HepG2 (cell line): Measurements from ENCODE around the gene ANKRD40CL. TPM values are rescaled to one million over a fixed set of nuclear protein-coding genes. Genes with fewer than 3 reads are reported as not detected.

Experiments used
- ATAC-seq: fragments of 200-7000 bp; cut with Tn5 transposase; 3 replicates; pipeline ENCODE4 v1.9.1; 2020; ENCODE audit warnings: mild to moderate bottlenecking, moderate library complexity
- BruUV-seq: library from RNA; stranded (reverse); fragments of 400-500 nt; replicated peaks from 2 replicates; lab custom pipeline; 2021; lab: Mats Ljungman, UMichigan
- CTCF ChIA-PET: fragments of 300-600 bp; formaldehyde crosslinking; extraction: SDS; loops from one replicate; lab custom pipeline; 2021; ENCODE audit warnings: low total read pairs, inconsistent platforms, low intra/inter-chr PET ratio; lab: Yijun Ruan, JAX
- POLR2A ChIA-PET: fragments of 350-600 bp; sonication (Branson Sonifier 250); formaldehyde crosslinking; loops from one replicate; lab custom pipeline; 2020; ENCODE audit warnings: antibody characterized with exemption, inconsistent platforms; lab: Yijun Ruan, JAX
- DNase-seq: peaks from one replicate; pipeline ENCODE4 v3.0.0-alpha.2; 2015; ENCODE audit warnings: low spot score
- FAIRE-seq: peaks from 3 replicates; lab custom pipeline; 2011; peaks lifted over from hg19 to GRCh38; lab: Jason Lieb, UNC
- H2AFZ ChIP-seq: one replicate; pipeline ENCODE4 v1.6.1; 2011; ENCODE audit warnings: low read length, inconsistent platforms
- H3K27ac ChIP-seq: fragments of 300-600 bp; 3 replicates; pipeline ENCODE4 v1.8.0; 2011; ENCODE audit warnings: mixed run types, mild to moderate bottlenecking, mixed read lengths, low read length, inconsistent platforms; ENCODE audit not compliant: insufficient read depth; ENCODE audit errors: extremely low read length
- H3K27me3 ChIP-seq, 2 experiments: fragments of 200-600 bp in 1 of 2; 2 replicates in 1 of 2; 3 replicates in 1 of 2; pipeline versions ENCODE4 v1.6.0 to v1.8.0; 2011; ENCODE audit warnings: low read length in 2 of 2, mild to moderate bottlenecking in 2 of 2, moderate library complexity in 2 of 2, inconsistent platforms in 1 of 2; ENCODE audit not compliant: insufficient read depth in 2 of 2, control insufficient read depth in 1 of 2
- H3K36me3 ChIP-seq, 2 experiments: fragments of 200-600 bp in 1 of 2; replicated peaks in 1 of 2; 2 replicates in 1 of 2; 3 replicates in 1 of 2; pipeline versions ENCODE4 v1.5.1 to v1.8.0; 2011; ENCODE audit warnings: low read length in 2 of 2, inconsistent platforms in 1 of 2; ENCODE audit not compliant: insufficient read depth in 2 of 2, control insufficient read depth in 1 of 2
- H3K4me1 ChIP-seq: 2 replicates; pipeline ENCODE4 v1.5.1; 2012; ENCODE audit warnings: low read length, inconsistent platforms; ENCODE audit not compliant: insufficient read depth
- H3K4me2 ChIP-seq: 2 replicates; pipeline ENCODE4 v1.6.0; 2011; ENCODE audit warnings: low read depth, low read length, inconsistent platforms
- H3K4me3 ChIP-seq, 3 experiments: fragments of 200-600 bp in 1 of 3; sonication (generic), shearing (Covaris generic) in 1 of 3; replicated peaks in 1 of 3; 2 replicates each; pipeline ENCODE4 v1.5.1; 2011 to 2016; ENCODE audit warnings: low read length in 3 of 3, inconsistent platforms in 2 of 3, low read depth in 2 of 3, mild to moderate bottlenecking in 2 of 3, control low read depth in 1 of 3, mixed read lengths in 1 of 3; ENCODE audit not compliant: insufficient read depth in 1 of 3
- H3K79me2 ChIP-seq: one replicate; pipeline ENCODE4 v1.6.1; 2011; ENCODE audit warnings: low read length, inconsistent platforms; ENCODE audit not compliant: insufficient read depth
- H3K9ac ChIP-seq: 2 replicates; pipeline ENCODE4 v1.6.0; 2011; ENCODE audit warnings: mild to moderate bottlenecking, low read depth, low read length, inconsistent platforms; ENCODE audit not compliant: insufficient read depth
- H3K9me3 ChIP-seq: 2 replicates; pipeline ENCODE4 v1.5.1; 2012; ENCODE audit warnings: mild to moderate bottlenecking, low read length
- H4K20me1 ChIP-seq: 2 replicates; pipeline ENCODE4 v1.6.0; 2011; ENCODE audit warnings: inconsistent platforms, mild to moderate bottlenecking, low read length, moderate library complexity; ENCODE audit not compliant: insufficient read depth
- AGO1 ChIP-seq: fragments of 200-400 bp; formaldehyde crosslinking; IDR thresholded peaks from 2 replicates; pipeline ENCODE4 v1.6.1; 2017; ENCODE audit warnings: mild to moderate bottlenecking, low read depth, low read length, moderate library complexity; ENCODE audit not compliant: poor library complexity, severe bottlenecking
- FLYWCH1 ChIP-seq: sonication (generic); formaldehyde crosslinking; IDR thresholded peaks from 2 replicates; pipeline ENCODE4 v1.8.1; 2023; ENCODE audit warnings: mild to moderate bottlenecking, missing genetic modification reagents
- GPBP1L1 ChIP-seq: sonication (generic); formaldehyde crosslinking; IDR thresholded peaks from 2 replicates; pipeline ENCODE4 v1.5.0; 2020; ENCODE audit warnings: mild to moderate bottlenecking, missing genetic modification reagents
- JUNB ChIP-seq: sonication (generic); formaldehyde crosslinking; IDR thresholded peaks from 2 replicates; pipeline ENCODE4 v1.8.0; 2022; ENCODE audit warnings: missing genetic modification reagents, mild to moderate bottlenecking, borderline replicate concordance
- KDM5A ChIP-seq: fragments of 200-600 bp; sonication (generic); IDR thresholded peaks from 2 replicates; pipeline ENCODE4 v1.7.0; 2018; ENCODE audit warnings: antibody characterized with exemption, mild to moderate bottlenecking, low read length, borderline replicate concordance
- KDM5B ChIP-seq: sonication (generic); formaldehyde crosslinking; IDR thresholded peaks from 2 replicates; pipeline ENCODE4 v1.4.0; 2020; ENCODE audit warnings: missing genetic modification reagents, mild to moderate bottlenecking, borderline replicate concordance
- KLF6 ChIP-seq: IDR thresholded peaks from 2 replicates; pipeline ENCODE4 v1.8.0; 2016; ENCODE audit warnings: missing biosample characterization, missing genetic modification reagents
- SALL2 ChIP-seq: sonication (generic); formaldehyde crosslinking; IDR thresholded peaks from 2 replicates; pipeline ENCODE4 v1.8.1; 2023; ENCODE audit warnings: mild to moderate bottlenecking, missing genetic modification reagents, inconsistent platforms
- YEATS2 ChIP-seq: sonication (generic); formaldehyde crosslinking; IDR thresholded peaks from 2 replicates; pipeline ENCODE4 v1.4.0; 2020; ENCODE audit warnings: missing genetic modification reagents, borderline replicate concordance
- ZBTB3 ChIP-seq: sonication (generic); formaldehyde crosslinking; IDR thresholded peaks from 2 replicates; pipeline ENCODE4 v1.4.0; 2020; ENCODE audit warnings: low read depth, mild to moderate bottlenecking, moderate library complexity, missing genetic modification reagents, borderline replicate concordance
- ZFP82 ChIP-seq: sonication (generic); formaldehyde crosslinking; IDR thresholded peaks from 2 replicates; pipeline ENCODE4 v1.5.1; 2020; ENCODE audit warnings: mild to moderate bottlenecking, missing genetic modification reagents, borderline replicate concordance
- ZNF230 ChIP-seq: sonication (generic); formaldehyde crosslinking; IDR thresholded peaks from 2 replicates; pipeline ENCODE4 v1.4.0; 2020; ENCODE audit warnings: mild to moderate bottlenecking, missing genetic modification reagents
- ZNF343 ChIP-seq: sonication (generic); formaldehyde crosslinking; IDR thresholded peaks from 2 replicates; pipeline ENCODE4 v1.4.0; 2020; ENCODE audit warnings: mild to moderate bottlenecking, missing genetic modification reagents
- WGBS: methylation state at CpG from one replicate; pipeline ENCODE4 v1.1.6; 2017; ENCODE audit warnings: low lambda C conversion rate; 5-methylcytosine and 5-hydroxymethylcytosine counted together
- in situ Hi-C: cut with HindIII; loops from 2 replicates; pipeline ENCODE4 v1.10.0; 2017; ENCODE audit warnings: low pct_unique_long_range_greater_than_20kb; ENCODE audit not compliant: extremely low pct_ligation_motif_present
- intact Hi-C: fragments of 100-400 bp; cut with micrococcal nuclease; formaldehyde crosslinking; loops from one replicate; pipeline ENCODE4 v1.10.0; 2022; ENCODE audit not compliant: unreplicated experiment
- polyA plus RNA-seq, 8 experiments: library from polyadenylated mRNA; depleted of rRNA in 3 of 8; stranded (reverse) in 7 of 8; unstranded in 1 of 8; fragments of >200 nt; fragmentation: Illumina TruSeq in 4 of 8; extraction: Trizol in 4 of 8; gene quantifications; 2 replicates each; pipeline versions ENCODE4 v1.2.1 to v1.2.3, GENCODE V29; 2011 to 2016; ENCODE audit warnings: low read depth in 4 of 8, missing spikeins in 1 of 8, mixed read lengths in 1 of 8; ENCODE audit not compliant: insufficient read depth in 1 of 8
- total RNA-seq, 5 experiments: library from RNA; depleted of rRNA; stranded (reverse); fragments of >200 nt; fragmentation: Illumina TruSeq; extraction: Trizol; gene quantifications; 2 replicates each; pipeline ENCODE4 v1.2.3, GENCODE V29; 2016; ENCODE audit warnings: low read depth in 1 of 5
- TF ChIP-seq, protein P1 (sequence below): sonication (generic); formaldehyde crosslinking; IDR thresholded peaks from 2 replicates; pipeline ENCODE4 v1.8.1; 2023; ENCODE audit warnings: mild to moderate bottlenecking, missing genetic modification reagents
- TF ChIP-seq, protein P2 (sequence below): IDR thresholded peaks from 2 replicates; pipeline ENCODE4 v1.6.1; 2016; ENCODE audit warnings: control low read depth

The ANKRD40CL gene
- total and polyA plus RNA-seq, 2 of the 13 experiments (the other 11 are each of a cell fraction or from before 2014, with no cell fraction given): 0.03 to 0.11 TPM

DNA sequence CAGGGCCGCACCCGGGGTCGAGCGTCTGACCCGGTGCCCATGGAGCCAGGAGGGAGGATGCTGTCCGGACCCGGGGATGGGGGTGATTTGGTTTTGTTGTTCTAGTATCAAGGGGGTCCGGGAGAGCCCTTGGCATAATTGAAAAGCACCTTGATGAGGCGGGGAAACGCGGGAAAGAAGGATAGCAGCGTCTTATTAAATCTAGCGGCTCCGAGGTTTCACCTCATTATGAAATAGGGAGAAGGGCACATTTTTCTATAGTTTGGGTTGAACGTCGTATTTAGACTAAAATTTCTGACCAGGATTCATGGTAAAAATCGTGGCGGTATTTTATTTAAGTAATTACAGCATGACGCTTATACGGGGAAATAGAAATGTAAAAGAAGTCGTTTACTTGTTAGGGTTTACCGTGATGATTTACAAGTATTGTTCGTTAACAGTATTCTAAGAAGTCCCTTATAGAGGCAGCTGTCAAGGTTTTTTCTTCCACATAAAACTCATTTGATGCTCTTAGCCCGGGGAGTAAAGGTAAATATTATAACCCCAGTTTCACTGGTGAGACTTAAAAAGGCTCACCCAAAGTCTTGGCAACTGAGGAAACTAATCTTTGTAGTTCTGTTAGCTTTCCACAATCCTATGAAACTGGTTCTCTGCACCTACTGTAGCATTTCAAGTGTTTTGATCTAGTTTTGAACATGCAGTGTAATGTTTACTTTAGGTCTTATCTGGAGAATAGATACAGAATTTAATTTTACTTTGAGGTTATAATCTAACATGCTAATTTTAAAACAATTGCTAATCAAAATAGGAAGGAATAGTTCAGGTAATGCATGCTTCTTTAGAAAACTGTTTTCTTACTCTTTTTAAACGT lies 47.2 kb downstream of the ANKRD40CL start (continued):
- TF ChIP-seq, protein P1, sequence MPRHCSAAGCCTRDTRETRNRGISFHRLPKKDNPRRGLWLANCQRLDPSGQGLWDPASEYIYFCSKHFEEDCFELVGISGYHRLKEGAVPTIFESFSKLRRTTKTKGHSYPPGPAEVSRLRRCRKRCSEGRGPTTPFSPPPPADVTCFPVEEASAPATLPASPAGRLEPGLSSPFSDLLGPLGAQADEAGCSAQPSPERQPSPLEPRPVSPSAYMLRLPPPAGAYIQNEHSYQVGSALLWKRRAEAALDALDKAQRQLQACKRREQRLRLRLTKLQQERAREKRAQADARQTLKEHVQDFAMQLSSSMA: no peak
- TF ChIP-seq KLF6: no peak
- peak; percentile 73 for TF ChIP-seq KDM5A

DNA sequence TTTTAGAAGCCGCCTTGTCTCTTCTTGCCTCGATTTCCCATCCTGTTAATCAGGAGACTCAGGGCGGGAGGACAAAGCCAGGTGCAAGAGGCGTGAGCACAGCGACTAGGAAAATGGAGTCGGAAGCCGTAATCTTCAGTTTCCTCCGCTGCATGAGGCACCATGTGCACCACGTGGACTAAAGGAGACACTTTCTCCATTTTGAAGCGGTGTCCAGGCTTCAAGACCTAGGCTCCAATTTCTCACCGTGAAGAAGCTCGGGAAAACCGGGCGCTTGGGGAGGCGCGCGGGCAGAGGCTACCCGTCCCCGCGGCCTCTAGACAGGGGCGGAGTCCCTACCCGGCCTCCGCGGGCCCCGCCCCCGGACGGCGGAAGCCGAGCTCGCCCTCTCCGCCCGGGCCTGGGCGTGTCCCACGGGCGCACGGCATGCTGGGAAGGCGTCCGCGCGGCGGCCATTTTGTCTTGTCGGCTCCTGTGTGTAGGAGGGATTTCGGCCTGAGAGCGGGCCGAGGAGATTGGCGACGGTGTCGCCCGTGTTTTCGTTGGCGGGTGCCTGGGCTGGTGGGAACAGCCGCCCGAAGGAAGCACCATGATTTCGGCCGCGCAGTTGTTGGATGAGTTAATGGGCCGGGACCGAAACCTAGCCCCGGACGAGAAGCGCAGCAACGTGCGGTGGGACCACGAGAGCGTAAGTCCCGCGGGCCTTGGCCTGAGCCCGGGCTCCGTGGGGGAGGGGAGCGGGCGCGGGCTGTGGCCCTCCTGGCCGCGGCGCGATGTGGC lies 48.0 kb downstream of the ANKRD40CL start, which contains the start of gene LUC7L3:
Gene LUC7L3, plus strand, starts transcription at position 460 of the 780 bp plus-strand sequence. Its CDS starts 130 bp downstream, at position 590.
- H3K4me3 ChIP-seq: peak within 1 kb of the TSS; percentile 82 to 96 (median 94)
- H2AFZ ChIP-seq: peak within 1 kb of the TSS; percentile 84
- H4K20me1 ChIP-seq: peaks cover 47% of the 10 kb centered on the region
- peaks cover 49% of the 10 kb centered on the region for H3K79me2 ChIP-seq
- ChIA-PET POLR2A (interaction anchor here (0.6 to 4.2 kb wide), 47 partner anchors 8 to 509 kb away, joined by 3 to 54 read pairs (median 4); partner anchors contain the start of genes ANKRD40, CACNA1G and TOB1), CTCF (no interaction called here)
- no peaks in the 10 kb centered on the region for H3K27me3 ChIP-seq
- H3K4me2 ChIP-seq: peak within 1 kb of the TSS; percentile 95
- no peaks in the 10 kb centered on the region; a peak in 1 of 5 replicates for H3K36me3 ChIP-seq
- H3K9ac ChIP-seq: peak within 1 kb of the TSS; percentile 97
- TSS peak; percentile 99 for BruUV-seq
- H3K27ac ChIP-seq: peak within 1 kb of the TSS; percentile 95
- in situ Hi-C loops (no loop called here), intact Hi-C loops (no loop called here)
- FAIRE-seq (peak; percentile 30), DNase-seq (peak; percentile 92), ATAC-seq (peak; percentile 88)
- WGBS: 2% methylated on average over 31 of the region's 76 CpGs
- H3K9me3 ChIP-seq: no peaks in the 10 kb centered on the region
- H3K4me1 ChIP-seq: peaks cover 66% of the 10 kb centered on the region
- TF ChIP-seq GPBP1L1 (CRISPR knock-in tag): no peak
- TF ChIP-seq AGO1: peak; percentile 77
- TF ChIP-seq FLYWCH1 (CRISPR knock-in tag): no peak
- TF ChIP-seq SALL2: peak; percentile 76; the same call in 1 of the 2 replicates
- no peak for TF ChIP-seq ZBTB3 (CRISPR knock-in tag)
- peak; percentile 97 for TF ChIP-seq KDM5B (CRISPR knock-in tag)
- TF ChIP-seq, protein P2, sequence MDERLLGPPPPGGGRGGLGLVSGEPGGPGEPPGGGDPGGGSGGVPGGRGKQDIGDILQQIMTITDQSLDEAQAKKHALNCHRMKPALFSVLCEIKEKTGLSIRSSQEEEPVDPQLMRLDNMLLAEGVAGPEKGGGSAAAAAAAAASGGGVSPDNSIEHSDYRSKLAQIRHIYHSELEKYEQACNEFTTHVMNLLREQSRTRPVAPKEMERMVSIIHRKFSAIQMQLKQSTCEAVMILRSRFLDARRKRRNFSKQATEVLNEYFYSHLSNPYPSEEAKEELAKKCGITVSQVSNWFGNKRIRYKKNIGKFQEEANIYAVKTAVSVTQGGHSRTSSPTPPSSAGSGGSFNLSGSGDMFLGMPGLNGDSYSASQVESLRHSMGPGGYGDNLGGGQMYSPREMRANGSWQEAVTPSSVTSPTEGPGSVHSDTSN (CRISPR knock-in tag): no peak
- peak; percentile 55; the same call in 1 of the 2 replicates for TF ChIP-seq ZNF343 (CRISPR knock-in tag)
- TF ChIP-seq JUNB: no peak; the same call in 1 of the 2 replicates
- peak; percentile 94 for TF ChIP-seq YEATS2 (CRISPR knock-in tag)
- TF ChIP-seq ZFP82 (CRISPR knock-in tag): no peak
- peak; percentile 88; the same call in 1 of the 2 replicates for TF ChIP-seq ZNF230
